Stimulated activated CD4-positive, alpha-beta T cell treated with anti-CD3 and anti-CD28 coated beads, Interleukin-2, amount 100 ng/mL, for 48 hours (primary cell): Measurements from ENCODE around the gene SENP6.
A peak's percentile ranks its signal among the peaks of the same experiment; 100 is the strongest.
"Not testable (repeated sequence)": the region's sequence is repeated elsewhere in the genome, so short reads cannot be mapped to it uniquely, and the experiment has no call there.

ENCODE experiments used
- DNase-seq, 2 donors: peaks; one replicate each; pipeline ENCODE4 v3.0.0-alpha.2; 2020

Gene SENP6

DNA sequence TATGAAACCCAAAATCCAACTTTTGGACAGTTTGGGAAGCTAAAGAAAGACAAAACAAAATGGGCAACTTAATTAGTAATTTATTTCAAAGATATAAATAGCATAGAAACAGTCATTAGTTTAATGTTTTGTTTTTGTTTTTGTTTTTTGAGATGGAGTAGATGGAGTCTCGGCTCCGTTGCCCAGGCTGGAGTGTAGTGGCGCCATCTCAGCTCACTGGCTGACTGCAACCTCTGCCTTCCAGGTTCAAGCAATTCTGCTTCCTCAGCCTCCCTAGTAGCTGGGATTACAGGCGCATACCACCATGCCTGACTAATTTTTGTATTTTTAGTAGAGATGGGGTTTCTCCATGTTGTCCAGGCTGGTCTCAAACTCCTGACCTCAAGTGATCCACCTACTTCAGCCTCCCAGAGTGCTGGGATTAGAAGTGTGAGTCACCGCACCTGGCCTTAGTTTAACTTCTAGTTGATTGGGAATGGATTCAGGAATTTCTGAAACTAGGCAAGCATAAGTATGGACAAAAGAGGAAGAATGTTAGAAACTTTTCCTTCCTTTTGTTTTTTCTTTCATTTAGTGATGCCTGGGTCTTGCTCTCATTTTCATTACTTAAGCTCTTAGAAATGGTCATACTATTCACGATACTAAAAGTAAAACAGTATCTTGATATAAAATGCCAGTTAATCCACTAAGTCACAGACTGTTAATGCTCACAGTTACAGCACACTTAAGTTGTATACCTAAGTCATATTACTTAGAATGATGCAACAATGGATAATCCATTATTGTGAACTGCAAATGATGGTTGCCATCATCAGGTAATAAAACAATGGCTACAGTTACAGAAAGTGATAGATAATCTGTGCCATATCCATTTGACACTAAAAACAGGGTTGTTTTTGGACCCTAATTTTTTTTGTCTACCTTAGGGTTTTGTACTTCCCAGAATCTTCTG is 8.2 kb downstream of the SENP6 start:
- no peak for DNase-seq

DNA sequence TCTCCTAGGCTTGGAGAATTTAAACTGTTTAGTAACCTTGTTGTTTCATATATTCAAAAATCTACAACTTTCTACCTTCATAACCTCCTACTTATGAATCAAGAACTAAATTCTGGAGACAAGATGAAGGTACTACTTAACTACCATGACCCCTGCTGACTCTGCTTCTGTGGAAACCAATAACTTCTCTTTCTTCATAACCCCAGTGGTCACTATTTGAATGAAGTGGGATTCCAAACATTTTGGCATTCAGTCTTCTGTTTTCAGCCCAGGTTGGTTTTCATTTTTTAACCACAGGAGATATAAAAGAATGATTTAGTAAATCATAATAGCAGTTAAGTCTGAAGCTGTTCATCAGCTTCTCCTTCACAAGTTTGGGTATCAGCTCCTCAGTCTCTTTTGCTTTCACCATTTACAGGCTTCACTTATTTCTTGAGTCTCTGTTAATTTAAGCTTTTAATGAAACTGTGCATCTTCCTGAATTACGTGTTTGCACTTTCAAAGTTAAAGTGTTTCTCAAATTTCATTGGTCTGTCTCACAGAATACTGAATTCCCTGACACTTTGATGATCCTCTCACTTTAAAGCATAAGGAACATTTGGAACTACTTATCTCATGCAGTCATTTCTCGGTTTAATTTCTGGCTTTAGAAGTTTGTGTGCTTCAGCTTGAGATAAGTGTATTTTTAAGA is 9.5 kb downstream of the SENP6 start:
- DNase-seq = no peak

DNA sequence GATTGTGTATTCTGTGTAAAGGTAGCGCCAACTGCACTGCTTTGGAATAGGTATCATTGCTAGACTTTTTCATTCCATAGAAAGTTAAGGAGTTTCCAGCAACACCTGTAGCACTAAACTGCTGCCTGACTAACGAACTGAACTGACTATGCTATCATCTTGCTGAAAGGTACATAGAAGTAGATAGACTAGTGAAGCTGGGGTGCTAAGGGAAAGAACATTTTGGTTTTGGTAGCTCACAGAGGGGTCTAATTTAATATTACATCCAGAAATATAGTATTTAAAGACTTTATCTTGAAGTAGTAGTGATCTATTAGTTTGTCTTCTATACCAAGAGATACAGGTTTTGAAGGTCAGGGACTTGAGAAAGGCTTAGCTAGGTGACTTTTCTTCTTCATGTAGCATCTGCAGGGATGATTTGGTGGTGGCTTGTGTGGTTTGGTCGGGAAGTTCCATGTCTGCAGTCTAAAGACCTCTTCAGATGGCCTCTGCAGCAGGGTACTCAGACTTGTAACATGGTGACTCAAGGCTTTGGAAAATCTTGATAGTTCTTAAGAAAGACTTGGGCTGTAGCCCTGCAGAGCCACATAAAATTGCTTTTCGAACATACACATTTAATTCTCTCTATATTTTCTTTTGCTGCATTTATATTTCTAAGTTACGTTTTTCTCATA is 10.2 kb downstream of the SENP6 start:
- peak; percentile 23 to 35 for DNase-seq

DNA sequence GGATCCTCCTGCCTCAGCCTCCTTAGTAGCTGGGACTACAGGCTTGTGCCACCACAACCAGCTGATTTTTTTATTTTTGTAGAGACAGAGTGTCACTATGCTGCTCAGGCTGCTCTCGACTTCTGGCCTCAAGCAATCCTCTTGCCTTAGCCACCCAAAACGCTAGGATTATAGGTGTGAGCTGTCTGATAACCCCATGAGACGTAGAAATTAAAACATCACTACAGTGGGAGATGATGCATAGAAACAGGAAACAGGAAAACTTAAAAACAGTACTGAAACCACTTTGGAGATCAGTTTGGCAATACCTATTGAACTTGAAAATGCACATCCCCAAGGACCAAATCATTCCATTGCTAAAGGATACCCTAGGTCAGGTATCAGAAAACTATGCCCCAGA is 10.8 kb downstream of the SENP6 start:
- no peak for DNase-seq

DNA sequence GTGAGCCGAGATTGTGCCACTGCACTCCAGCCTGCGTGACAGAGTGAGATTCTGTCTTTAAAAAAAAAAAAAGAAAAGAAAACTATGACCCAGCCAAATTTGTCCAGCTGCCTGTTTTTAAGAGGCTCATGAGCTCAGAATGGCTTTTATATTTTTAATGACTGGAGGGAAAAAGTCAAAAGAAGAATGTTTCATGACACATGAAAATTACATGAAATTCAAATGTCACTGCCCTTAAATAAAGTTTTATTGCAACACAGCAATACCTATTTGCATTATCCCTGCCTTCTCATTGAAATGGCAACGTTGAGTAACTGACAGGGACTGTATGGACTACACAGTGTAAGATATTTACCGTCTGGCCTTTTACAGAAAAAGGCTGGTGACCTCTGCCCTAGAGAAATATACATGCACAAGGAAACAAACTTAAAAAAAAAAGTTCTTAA is 11.4 kb downstream of the SENP6 start:
- no peak for DNase-seq

DNA sequence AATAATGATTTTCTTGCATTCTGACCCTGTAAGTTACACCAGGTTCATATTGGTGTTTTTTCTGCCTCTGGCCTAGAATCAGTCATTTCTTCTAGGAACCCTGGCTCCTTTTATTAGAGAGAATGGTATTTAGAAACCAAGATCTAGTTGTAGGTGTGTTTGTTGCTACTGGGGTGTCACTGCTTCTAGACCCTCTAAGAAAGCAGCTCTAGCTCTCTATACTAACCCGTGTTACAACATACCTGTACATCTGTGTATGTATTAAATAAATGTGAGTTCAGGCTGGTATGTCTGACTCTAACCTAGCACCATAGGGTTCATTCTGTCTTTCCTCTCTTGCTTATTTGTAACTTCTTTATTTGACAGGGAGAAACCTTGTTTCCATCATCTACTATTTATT is 16.8 kb downstream of the SENP6 start:
- no peak for DNase-seq

DNA sequence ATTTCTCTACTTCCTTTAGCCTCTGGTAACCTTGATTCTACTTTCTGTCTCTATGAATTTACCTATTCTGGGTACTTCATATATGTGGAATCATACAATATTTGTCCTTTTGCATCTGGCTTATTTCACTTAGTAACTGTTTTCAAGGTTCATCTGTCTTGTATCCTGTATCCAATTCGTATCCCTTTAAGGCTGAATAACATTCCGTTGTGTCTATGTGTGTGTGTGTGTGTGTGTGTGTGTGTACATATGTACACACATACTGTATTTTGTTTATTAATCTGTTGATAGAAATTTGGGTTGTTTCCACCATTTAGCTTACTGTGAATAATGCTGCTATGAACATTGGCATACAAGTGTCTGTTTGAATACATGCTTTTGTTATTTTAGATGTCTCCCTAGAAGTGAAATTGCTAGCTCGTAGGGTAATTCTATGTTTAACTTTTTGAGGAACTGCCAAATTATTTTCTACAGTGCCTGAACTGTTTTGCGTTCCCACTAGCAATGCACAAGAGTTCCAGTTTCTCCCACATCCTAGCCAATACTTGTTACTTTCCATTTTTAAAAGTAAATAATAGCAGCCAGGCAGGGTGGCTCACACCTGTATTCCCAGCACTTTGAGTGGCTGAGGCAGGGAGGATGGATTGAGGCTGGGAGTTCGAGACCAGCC is 17.7 kb downstream of the SENP6 start:
- no peak for DNase-seq

DNA sequence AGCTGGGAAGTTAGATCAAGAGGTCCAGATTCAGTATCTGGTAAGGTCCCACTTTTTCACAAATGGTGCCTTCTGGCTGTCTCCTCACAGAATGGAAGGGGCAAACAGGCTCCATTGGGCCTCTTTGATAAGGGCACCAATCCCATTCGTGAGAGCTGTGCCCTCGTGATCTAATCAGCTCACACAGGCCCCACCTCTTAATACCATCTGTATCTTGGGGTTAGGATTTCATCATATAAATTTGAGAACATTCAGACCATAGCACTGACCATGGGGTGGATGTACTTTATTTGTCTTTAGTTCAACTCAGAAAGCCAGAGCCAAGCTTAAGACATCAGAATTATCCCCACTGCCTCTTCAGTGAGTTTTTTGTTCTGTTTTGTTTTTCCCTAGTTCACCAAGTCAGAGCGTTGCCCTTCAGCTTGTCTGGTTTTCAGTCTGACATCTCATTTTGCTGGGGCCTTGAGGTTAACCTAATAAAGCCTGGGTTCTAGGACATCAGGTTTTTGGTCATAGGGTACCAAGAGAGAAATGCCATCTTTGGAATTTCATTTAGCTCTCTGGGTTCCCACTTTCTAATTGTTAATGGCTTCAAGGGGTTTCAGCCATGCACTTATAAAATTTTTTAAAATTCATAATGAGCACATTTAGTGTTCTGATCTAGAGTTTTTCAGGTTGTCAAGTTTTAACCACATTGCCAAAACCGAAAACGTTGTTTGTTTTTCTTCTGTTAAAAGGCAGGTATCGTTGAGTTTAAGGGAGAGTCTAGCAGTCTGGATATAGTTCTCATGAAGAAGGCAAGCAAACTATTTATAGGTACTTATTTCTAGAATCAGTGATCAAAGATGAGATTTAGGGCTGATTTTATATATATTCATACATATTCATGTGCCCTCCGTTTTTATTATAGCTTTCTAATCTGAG is 19.0 kb downstream of the SENP6 start:
- no peak for DNase-seq

DNA sequence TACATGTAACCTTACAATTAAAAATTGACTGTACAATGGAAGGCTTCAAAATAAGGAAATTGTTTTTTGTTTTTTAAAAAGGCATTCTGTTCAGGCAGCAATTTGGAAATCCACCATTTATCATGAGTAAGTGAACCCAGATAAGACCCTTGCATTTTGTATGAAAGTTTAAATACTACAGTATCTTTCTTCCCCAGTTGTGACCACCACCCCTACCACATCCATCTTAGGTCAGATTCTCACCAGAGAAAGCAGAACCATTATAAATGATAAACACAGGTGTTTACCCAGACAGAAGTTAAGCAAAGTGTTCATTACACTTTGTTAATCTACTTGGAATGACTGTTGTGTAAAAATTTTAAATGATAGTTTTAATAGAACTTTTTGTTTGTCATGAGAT is 20.2 kb downstream of the SENP6 start:
- DNase-seq = no peak

DNA sequence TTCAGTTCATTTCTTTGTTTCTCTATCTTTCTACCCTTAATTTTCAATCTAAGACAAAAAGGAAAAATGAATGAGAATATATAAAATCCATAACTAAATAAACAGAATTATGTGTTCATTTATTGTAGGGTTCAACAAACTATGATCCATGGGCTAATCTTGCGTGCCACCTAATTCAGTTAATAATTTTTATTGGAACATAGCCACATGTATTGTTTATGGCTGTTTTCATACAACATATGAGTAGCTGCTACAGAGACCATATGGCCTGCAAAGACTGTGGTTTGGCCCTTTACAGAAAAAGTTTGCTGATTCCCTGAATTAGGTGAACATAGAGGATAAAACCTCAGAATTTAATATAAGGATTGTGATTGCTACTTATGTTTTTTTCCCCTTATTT is 21.8 kb downstream of the SENP6 start:
- DNase-seq = no peak

DNA sequence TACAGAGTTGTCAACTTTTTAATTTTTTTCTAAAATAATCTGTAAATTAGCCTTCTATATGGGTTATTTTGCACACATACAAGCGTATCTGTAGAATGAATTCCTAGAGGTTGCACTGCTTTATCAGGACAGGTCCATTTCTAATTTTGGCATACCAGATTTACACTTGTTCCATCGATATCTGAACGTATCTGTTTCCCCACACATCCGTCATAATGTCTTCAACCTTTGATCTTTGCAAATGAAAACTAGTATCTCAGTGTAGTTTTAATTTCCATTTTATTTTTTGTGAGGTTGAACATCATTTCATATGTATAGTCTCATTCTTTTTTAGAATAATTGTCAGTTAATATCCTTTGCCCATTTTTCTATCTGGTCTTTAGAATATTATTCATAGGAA is 22.7 kb downstream of the SENP6 start:
- no peak for DNase-seq

DNA sequence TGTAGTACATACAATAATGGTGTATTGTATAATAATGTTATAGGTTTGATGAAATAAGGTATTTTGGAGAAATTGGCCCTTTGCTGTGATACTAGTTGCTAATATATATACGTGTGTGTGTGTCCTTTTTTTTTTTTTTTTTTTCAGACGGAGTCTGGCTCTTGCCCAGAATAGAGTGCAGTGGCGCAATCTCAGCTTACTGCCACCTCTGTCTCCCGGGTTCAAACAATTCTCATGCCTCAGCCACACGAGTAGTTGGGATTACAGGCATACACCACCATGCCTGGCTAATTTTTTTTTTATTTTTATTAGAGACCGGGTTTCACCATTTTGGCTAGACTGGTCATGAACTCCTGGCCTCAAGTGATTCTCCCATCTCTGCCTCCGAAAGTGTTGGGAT is 23.3 kb downstream of the SENP6 start:
- DNase-seq = no peak

DNA sequence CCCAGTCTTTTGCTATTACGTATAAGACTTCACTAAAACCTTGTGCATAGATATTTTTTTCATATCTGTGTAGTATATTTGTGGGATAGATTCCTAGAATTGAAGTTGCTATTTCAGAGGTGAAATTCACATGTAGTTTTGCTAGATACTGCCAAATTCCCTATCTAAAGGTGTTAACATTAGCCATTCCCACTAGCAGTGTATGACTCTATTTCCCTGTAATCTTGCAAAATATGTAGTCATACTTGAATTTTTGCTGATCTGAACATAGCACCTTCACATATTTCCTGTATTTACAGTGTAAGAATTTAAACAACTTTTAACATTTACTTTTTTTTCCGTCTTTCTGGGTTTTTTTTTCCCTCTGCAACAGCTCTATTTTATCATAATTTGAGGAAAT is 24.9 kb downstream of the SENP6 start:
- DNase-seq = no peak

DNA sequence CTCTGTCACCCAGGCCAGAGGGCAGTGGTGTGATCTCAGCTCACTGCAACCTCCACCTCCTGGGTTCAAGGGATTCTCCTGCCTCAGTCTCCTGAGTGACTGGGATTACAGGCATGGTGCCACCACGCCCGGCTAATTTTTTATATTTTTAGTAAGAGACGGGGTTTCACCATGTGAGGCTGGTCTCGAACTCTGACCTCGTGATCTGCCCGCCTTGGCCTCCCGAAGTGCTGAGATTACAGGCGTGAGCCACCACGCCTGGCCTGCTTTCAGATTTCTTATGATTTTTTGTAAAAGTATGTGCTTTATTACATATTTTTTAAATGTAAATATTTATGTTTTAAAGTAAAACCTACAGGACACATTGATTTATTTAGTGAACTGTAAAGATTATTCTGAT is 26.0 kb downstream of the SENP6 start:
- not testable (repeated sequence) for DNase-seq

DNA sequence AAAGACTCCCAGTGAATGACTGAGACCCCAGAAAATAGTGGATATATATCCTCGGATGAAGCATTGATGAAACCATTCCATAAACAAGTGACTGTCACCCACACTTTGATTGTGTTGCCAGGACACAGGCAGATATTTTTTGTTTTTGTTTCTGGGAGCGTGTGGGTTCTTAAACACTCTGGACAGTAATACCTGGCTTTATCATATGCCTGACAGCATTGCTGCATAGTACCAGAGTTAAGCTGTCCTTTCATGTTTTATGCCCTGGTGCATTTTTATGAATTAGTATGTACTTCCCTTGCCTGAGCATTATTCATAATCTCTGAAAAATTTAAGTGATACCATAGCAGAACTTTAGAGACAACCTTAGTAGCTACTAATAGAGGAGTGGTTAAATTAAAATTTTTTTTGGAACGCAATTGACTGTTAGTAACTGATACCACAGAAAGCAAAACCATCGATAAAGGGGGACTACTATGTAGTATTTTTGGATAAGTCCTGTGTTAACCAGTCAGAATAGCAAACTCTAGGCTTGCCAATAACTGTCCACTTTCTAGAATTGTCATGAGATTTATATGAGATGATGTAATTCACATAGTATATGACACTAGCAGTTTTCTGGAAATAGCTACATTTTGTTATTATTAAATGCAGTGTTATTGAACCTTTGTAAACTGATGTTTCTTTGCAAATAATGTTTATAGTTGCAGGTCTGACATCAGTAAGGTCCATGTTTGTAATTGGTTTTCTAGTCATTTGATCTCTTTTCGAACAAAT is 30.4 kb downstream of the SENP6 start:
- DNase-seq = no peak

DNA sequence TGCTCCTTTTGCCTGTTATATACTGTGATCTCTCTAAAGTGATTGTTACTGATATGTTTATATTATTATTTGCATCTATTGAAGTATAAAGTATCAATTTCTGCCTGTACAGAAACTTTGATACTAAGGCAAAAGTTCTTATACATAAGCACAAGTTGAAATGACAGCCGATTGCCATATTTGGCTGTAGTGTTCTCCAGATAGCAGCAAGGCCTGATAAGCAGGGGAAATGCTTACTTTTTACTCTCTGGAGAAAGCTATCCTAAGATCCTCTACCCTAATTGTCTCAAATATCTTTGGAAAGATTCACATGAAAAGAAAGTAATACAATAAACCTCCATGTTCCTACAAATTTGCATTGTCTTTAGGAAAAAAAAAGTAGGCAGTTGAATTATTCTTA is 31.4 kb downstream of the SENP6 start:
- DNase-seq = no peak

DNA sequence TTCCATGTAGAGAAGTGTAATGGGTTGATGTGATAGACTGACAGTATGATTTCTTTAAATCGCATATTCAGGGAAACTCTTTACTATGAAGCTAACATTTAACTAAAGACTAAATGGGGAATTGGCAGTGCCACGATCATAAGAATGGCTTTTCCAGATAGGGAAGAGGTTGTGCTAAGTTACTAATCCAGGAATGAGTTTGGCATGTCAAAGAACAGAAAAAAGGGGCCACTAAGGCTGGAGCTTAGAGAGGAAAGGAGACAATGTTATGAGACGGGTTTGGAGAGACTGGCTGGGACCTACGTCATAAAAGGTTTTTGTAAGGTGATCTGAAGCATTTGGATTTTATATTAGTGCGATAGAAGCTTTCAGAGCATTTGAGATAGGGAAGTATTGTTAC is 40.6 kb downstream of the SENP6 start:
- DNase-seq = no peak

DNA sequence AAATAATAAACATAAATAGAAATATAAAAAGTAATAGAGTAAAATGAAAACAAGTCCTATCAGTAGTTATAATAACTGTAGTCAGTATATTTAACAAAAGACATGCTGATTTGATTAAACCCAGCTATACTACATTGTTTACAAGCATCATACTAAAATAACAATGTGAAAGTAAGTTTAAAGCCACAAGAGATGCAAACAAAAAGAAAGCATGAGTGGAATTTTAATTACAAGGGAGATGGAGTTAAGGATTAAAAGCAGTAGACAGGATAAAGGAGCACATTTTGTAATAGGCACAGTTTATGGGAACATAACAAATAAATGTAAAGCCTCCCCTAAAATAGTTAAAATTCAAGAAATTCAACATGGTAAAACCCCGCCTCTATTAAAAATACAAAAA is 41.5 kb downstream of the SENP6 start:
- DNase-seq = no peak

DNA sequence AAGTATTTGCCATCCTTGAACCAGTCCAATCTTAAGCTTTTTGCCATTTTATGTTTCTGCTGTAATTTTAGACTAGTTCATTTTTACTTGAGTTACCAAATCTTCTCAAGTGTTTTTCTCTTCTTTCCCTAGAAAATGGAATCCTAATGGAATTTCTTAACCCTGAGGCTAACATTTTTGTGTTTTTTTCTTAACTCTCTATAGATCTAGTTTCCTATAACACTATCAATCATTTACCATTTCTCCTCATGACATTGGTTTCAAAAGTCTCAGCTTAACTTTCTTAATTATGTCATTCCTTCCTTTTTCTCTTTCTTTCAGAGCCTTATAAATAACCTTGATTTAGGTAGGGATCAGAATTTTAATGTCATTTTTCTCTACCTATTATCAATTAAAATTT is 54.8 kb downstream of the SENP6 start:
- DNase-seq = no peak

DNA sequence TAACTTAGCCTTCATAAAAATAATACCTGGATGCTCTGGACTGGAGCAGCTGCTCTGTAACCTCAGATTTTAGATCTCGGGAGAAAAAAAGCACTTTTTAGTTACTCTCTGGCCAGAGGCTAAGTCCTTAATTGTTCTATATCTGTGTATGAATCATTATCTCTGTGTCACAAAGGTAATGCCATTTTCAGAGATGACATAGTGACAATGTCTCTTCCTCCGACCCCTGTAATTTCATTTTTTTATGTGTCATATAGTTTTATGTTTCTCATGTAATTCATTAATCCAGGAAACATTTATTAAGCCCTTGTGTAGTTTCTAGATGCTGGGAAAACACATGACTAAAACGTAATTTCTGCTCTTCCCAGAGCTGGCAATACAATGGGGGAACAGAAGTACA is 55.6 kb downstream of the SENP6 start:
- no peak for DNase-seq

DNA sequence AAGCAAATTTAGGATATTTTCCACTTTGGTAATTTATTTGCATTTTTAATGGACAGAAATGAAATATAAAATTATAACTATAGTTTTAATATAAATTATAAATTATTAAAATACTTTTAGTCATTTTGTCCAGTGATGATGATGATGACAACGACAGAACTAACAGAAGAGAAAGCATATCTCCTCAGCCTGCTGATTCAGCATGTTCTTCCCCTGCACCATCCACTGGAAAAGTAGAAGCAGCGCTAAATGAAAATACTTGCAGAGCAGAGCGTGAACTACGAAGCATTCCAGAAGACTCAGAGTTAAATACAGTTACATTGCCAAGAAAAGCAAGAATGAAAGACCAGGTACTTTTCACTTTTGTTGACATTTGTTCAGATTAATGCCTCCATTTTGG is 64.9 kb downstream of the SENP6 start:
- DNase-seq = no peak
